ENCODE results near the gene DGKQ. TPM values are rescaled to one million over a fixed set of nuclear protein-coding genes. Genes with fewer than 3 reads are reported as not detected.

DGKQ gene
- total RNA-seq, 1 donor from 2014 or later = 15.4 TPM

GRCh38 chr4:968221-968620 lies 5.1 kb downstream of the DGKQ start:
- no peak for DNase-seq (ENCODE audit: low spot score)
- Mint-ChIP-seq H3K4me3 (ENCODE audit: unreplicated experiment) (no peak overlapping the region), H3K27ac (ENCODE audit: unreplicated experiment) (no peak overlapping the region), H3K4me1 (ENCODE audit: low read depth) (peaks cover 7% of the 10 kb centered on the region), H3K27me3 (ENCODE audit: low read depth) (no peaks in the 10 kb centered on the region), H3K36me3 (ENCODE audit: low read depth) (peaks cover 2% of the 10 kb centered on the region), H3K9me3 (ENCODE audit: low read depth) (no peaks in the 10 kb centered on the region)
- TF ChIP-seq CTCF (IDR thresholded peaks at IDR 0.05) = no peak

GRCh38 chr4:967113-968104 lies 6.0 kb downstream of the DGKQ start:
- no peak for DNase-seq (ENCODE audit: low spot score)
- no peak overlapping the region for H3K4me3 Mint-ChIP-seq (ENCODE audit: unreplicated experiment)
- no peak overlapping the region for H3K27ac Mint-ChIP-seq (ENCODE audit: unreplicated experiment)
- H3K4me1 Mint-ChIP-seq (ENCODE audit: low read depth) = peaks cover 7% of the 10 kb centered on the region
- H3K9me3 Mint-ChIP-seq (ENCODE audit: low read depth) = no peaks in the 10 kb centered on the region
- H3K27me3 Mint-ChIP-seq (ENCODE audit: low read depth) = no peaks in the 10 kb centered on the region
- peaks cover 2% of the 10 kb centered on the region for H3K36me3 Mint-ChIP-seq (ENCODE audit: low read depth)
- TF ChIP-seq CTCF (IDR thresholded peaks at IDR 0.05) = no peak

- peak; percentile 92 for DNase-seq (ENCODE audit: low spot score)
- Mint-ChIP-seq H3K4me3 (ENCODE audit: unreplicated experiment) (no peak overlapping the region), H3K9me3 (ENCODE audit: low read depth) (no peaks in the 10 kb centered on the region), H3K4me1 (ENCODE audit: low read depth) (peaks cover 3% of the 10 kb centered on the region), H3K36me3 (ENCODE audit: low read depth) (peaks cover 2% of the 10 kb centered on the region), H3K27me3 (ENCODE audit: low read depth) (no peaks in the 10 kb centered on the region), H3K27ac (ENCODE audit: unreplicated experiment) (no peak overlapping the region)
- TF ChIP-seq CTCF (IDR thresholded peaks at IDR 0.05) = no peak
Observed at GRCh38 chr4:966266-967112, 6.9 kb downstream of the DGKQ start.

DNA sequence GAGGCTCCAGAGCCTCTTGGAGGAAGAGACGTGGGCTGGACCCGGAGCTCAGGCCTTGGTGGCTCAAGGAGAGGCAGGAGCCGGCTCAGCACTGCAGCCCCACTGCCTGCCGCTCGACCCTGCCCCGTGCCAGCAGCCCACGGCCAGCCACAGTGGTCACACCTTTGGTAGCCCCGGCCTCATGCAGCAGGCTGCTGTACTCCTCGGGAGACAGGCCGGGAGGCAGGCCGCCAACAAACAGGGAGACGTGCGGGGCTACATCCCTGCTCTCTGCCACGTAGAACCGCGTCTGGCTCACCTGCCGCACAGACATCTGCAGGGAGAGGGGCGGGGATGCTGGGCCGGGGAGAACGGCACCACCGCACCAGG lies 7.6 kb downstream of the DGKQ start:
- H3K9me3 Mint-ChIP-seq (ENCODE audit: low read depth) = no peaks in the 10 kb centered on the region
- TF ChIP-seq CTCF (IDR thresholded peaks at IDR 0.05) = no peak
- no peak overlapping the region for H3K27ac Mint-ChIP-seq (ENCODE audit: unreplicated experiment)
- DNase-seq (ENCODE audit: low spot score) = peak; percentile 88
- H3K27me3 Mint-ChIP-seq (ENCODE audit: low read depth) = no peaks in the 10 kb centered on the region
- H3K4me1 Mint-ChIP-seq (ENCODE audit: low read depth) = no peaks in the 10 kb centered on the region
- no peak overlapping the region for H3K4me3 Mint-ChIP-seq (ENCODE audit: unreplicated experiment)
- H3K36me3 Mint-ChIP-seq (ENCODE audit: low read depth) = peaks cover 2% of the 10 kb centered on the region

Data from chondrocyte (in vitro differentiated cells).